Measurements from ENCODE around the gene ZNF334. TPM values are rescaled to one million over a fixed set of nuclear protein-coding genes. Genes with fewer than 3 reads are reported as not detected.

Gene ZNF334
- total RNA-seq, 1 experiment from 2014 or later, result 18.7 TPM

- TF ChIP-seq RORB (CRISPR knock-in tag; IDR thresholded peaks at IDR 0.05), result no peak
- TF ChIP-seq IRF2 (CRISPR knock-in tag; IDR thresholded peaks at IDR 0.05; ENCODE audit: borderline replicate concordance, low read depth), result no peak
- no peak for TF ChIP-seq ZNF425 (CRISPR knock-in tag; conservative IDR thresholded peaks at IDR 0.05)
- TF ChIP-seq IRF1 (CRISPR knock-in tag; IDR thresholded peaks at IDR 0.05), result no peak
- no peak for TF ChIP-seq CBFB (CRISPR knock-in tag; IDR thresholded peaks at IDR 0.05; ENCODE audit: low read depth)
- TF ChIP-seq NR2C2 (CRISPR knock-in tag; IDR thresholded peaks at IDR 0.05), result no peak
- no peak for TF ChIP-seq GRHL2 (CRISPR knock-in tag; IDR thresholded peaks at IDR 0.05; ENCODE audit: insufficient replicate concordance, severe bottlenecking)
- no peak for TF ChIP-seq GTF2I (CRISPR knock-in tag; conservative IDR thresholded peaks at IDR 0.05)
- no peak for TF ChIP-seq JUN (CRISPR knock-in tag; IDR thresholded peaks at IDR 0.05)
- no peak for TF ChIP-seq ATF6 (CRISPR knock-in tag; IDR thresholded peaks at IDR 0.05)
- no peak for TF ChIP-seq TEAD4 (CRISPR knock-in tag; IDR thresholded peaks at IDR 0.05)
- no peak for TF ChIP-seq PRRX2 (CRISPR knock-in tag; IDR thresholded peaks at IDR 0.05)
- no peak for TF ChIP-seq ELF4 (CRISPR knock-in tag; IDR thresholded peaks at IDR 0.05; ENCODE audit: low read depth)
- TF ChIP-seq NFATC4 (CRISPR knock-in tag; IDR thresholded peaks at IDR 0.05), result no peak
These were observed 32.4 kb upstream of the ZNF334 start (continued) for GRCh38 chr20:46545827-46546138.

GRCh38 chr20:46545077-46545826, 31.9 kb upstream of the ZNF334 start:
- Mint-ChIP-seq H3K9me3 (no peaks in the 10 kb centered on the region), H3K4me1 (no peaks in the 10 kb centered on the region), H3K4me3 (no peak overlapping the region), H3K36me3 (no peaks in the 10 kb centered on the region), H3K27me3 (ENCODE audit: low read depth) (no peaks in the 10 kb centered on the region), H3K27ac (no peak overlapping the region)
- CTCF ChIA-PET, result interaction anchor here (1.4 to 1.7 kb wide), 3 partner anchors 17 to 137 kb away, joined by 3 to 4 read pairs (median 3); no protein-coding TSS in a partner anchor
- DNase-seq (ENCODE audit: low spot score) (no peak), ATAC-seq (no peak; the same call in 1 of the 2 replicates)
- POLR2A ChIA-PET, result no interaction called here
- no peak for TF ChIP-seq E2F5 (CRISPR knock-in tag; IDR thresholded peaks at IDR 0.05)
- TF ChIP-seq MLX (CRISPR knock-in tag; IDR thresholded peaks at IDR 0.05), result no peak
- TF ChIP-seq IRF1 (CRISPR knock-in tag; IDR thresholded peaks at IDR 0.05), result no peak
- TF ChIP-seq FOXK1 (CRISPR knock-in tag; IDR thresholded peaks at IDR 0.05), result no peak
- TF ChIP-seq GABPB1 (CRISPR knock-in tag; IDR thresholded peaks at IDR 0.05), result no peak
- TF ChIP-seq GTF2I (CRISPR knock-in tag; conservative IDR thresholded peaks at IDR 0.05), result no peak
- TF ChIP-seq ZNF281 (CRISPR knock-in tag; IDR thresholded peaks at IDR 0.05), result no peak
- no peak for TF ChIP-seq ELF4 (CRISPR knock-in tag; IDR thresholded peaks at IDR 0.05; ENCODE audit: low read depth)
- TF ChIP-seq ZNF512 (CRISPR knock-in tag; IDR thresholded peaks at IDR 0.05; ENCODE audit: borderline replicate concordance), result no peak
- TF ChIP-seq GRHL2 (CRISPR knock-in tag; IDR thresholded peaks at IDR 0.05; ENCODE audit: insufficient replicate concordance, severe bottlenecking), result no peak
- TF ChIP-seq PREB (CRISPR knock-in tag; IDR thresholded peaks at IDR 0.05; ENCODE audit: borderline replicate concordance), result no peak
